ENCODE data around the gene PSMA2. TPM values are rescaled to one million over a fixed set of nuclear protein-coding genes. Genes with fewer than 3 reads are reported as not detected.
"Not testable (repeated sequence)": the region's sequence is repeated elsewhere in the genome, so short reads cannot be mapped to it uniquely, and the experiment has no call there.

Gene PSMA2
- total RNA-seq, 2 donors from 2014 or later, result 124 to 179 TPM

- Mint-ChIP-seq H3K27ac (no peak overlapping the region), H3K27me3 (no peaks in the 10 kb centered on the region), H3K36me3 (ENCODE audit: low read depth) (no peaks in the 10 kb centered on the region), H3K9me3 (peaks cover 11% of the 10 kb centered on the region), H3K4me1 (no peaks in the 10 kb centered on the region), H3K4me3 (no peak overlapping the region)
- no peak for ATAC-seq (replicated peaks)
Observed at GRCh38 chr7:42900842-42901241, 31.1 kb downstream of the PSMA2 start.

GRCh38 chr7:42893346-42894240 is 38.4 kb downstream of the PSMA2 start:
- no peak overlapping the region for H3K27ac Mint-ChIP-seq
- no peaks in the 10 kb centered on the region for H3K27me3 Mint-ChIP-seq
- H3K36me3 Mint-ChIP-seq (ENCODE audit: low read depth), result no peaks in the 10 kb centered on the region
- no peak for ATAC-seq (replicated peaks)
- H3K4me1 Mint-ChIP-seq, result no peaks in the 10 kb centered on the region
- H3K9me3 Mint-ChIP-seq, result peaks cover 21% of the 10 kb centered on the region
- H3K4me3 Mint-ChIP-seq, result no peak overlapping the region

- Mint-ChIP-seq H3K4me3 (peak overlapping the region; percentile 88), H3K9me3 (no peaks in the 10 kb centered on the region), H3K36me3 (ENCODE audit: low read depth) (no peaks in the 10 kb centered on the region), H3K4me1 (peaks cover 6% of the 10 kb centered on the region), H3K27me3 (peaks cover 3% of the 10 kb centered on the region), H3K27ac (peak overlapping the region; percentile 92)
- ATAC-seq (replicated peaks), result no peak
Observed at GRCh38 chr7:42886893-42887505, 45.0 kb downstream of the PSMA2 start.

- no peaks in the 10 kb centered on the region for H3K9me3 Mint-ChIP-seq
- no peaks in the 10 kb centered on the region for H3K36me3 Mint-ChIP-seq (ENCODE audit: low read depth)
- ATAC-seq (replicated peaks), result no peak
- no peak overlapping the region for H3K27ac Mint-ChIP-seq
- no peak overlapping the region for H3K4me3 Mint-ChIP-seq
- peaks cover 6% of the 10 kb centered on the region for H3K4me1 Mint-ChIP-seq
- H3K27me3 Mint-ChIP-seq, result peaks cover 3% of the 10 kb centered on the region
Observed at GRCh38 chr7:42886129-42886528, 45.8 kb downstream of the PSMA2 start.

GRCh38 chr7:42885183-42885582 is 46.8 kb downstream of the PSMA2 start:
- H3K9me3 Mint-ChIP-seq; H3K36me3 Mint-ChIP-seq (ENCODE audit: low read depth); H3K4me1 Mint-ChIP-seq; H3K27ac Mint-ChIP-seq; H3K27me3 Mint-ChIP-seq; ATAC-seq (replicated peaks); H3K4me3 Mint-ChIP-seq: not testable (repeated sequence)

- H3K27ac Mint-ChIP-seq, result no peak overlapping the region
- H3K9me3 Mint-ChIP-seq, result no peaks in the 10 kb centered on the region
- H3K4me3 Mint-ChIP-seq, result no peak overlapping the region
- no peaks in the 10 kb centered on the region for H3K36me3 Mint-ChIP-seq (ENCODE audit: low read depth)
- H3K4me1 Mint-ChIP-seq, result peaks cover 6% of the 10 kb centered on the region
- ATAC-seq (replicated peaks), result no peak
- peaks cover 9% of the 10 kb centered on the region for H3K27me3 Mint-ChIP-seq
Observed at GRCh38 chr7:42883950-42884349, 48.0 kb downstream of the PSMA2 start.

- Mint-ChIP-seq H3K4me1 (no peaks in the 10 kb centered on the region), H3K4me3 (no peak overlapping the region), H3K36me3 (ENCODE audit: low read depth) (no peaks in the 10 kb centered on the region), H3K27ac (no peak overlapping the region), H3K27me3 (peaks cover 6% of the 10 kb centered on the region), H3K9me3 (no peaks in the 10 kb centered on the region)
- no peak for ATAC-seq (replicated peaks)
Observed at GRCh38 chr7:42880392-42880791, 51.6 kb downstream of the PSMA2 start.

- Mint-ChIP-seq H3K27me3 (peaks cover 6% of the 10 kb centered on the region), H3K4me3 (no peak overlapping the region), H3K9me3 (no peaks in the 10 kb centered on the region), H3K36me3 (ENCODE audit: low read depth) (no peaks in the 10 kb centered on the region), H3K4me1 (no peaks in the 10 kb centered on the region), H3K27ac (no peak overlapping the region)
- no peak for ATAC-seq (replicated peaks)
Observed at GRCh38 chr7:42878303-42878702, 53.7 kb downstream of the PSMA2 start.

- H3K36me3 Mint-ChIP-seq (ENCODE audit: low read depth), result no peaks in the 10 kb centered on the region
- peaks cover 6% of the 10 kb centered on the region for H3K27me3 Mint-ChIP-seq
- H3K4me1 Mint-ChIP-seq, result no peaks in the 10 kb centered on the region
- H3K9me3 Mint-ChIP-seq, result no peaks in the 10 kb centered on the region
- H3K4me3 Mint-ChIP-seq, result no peak overlapping the region
- no peak for ATAC-seq (replicated peaks)
- no peak overlapping the region for H3K27ac Mint-ChIP-seq
Observed at GRCh38 chr7:42877862-42878261, 54.1 kb downstream of the PSMA2 start.

- Mint-ChIP-seq H3K4me1 (no peaks in the 10 kb centered on the region), H3K27ac (no peak overlapping the region), H3K4me3 (no peak overlapping the region), H3K27me3 (peaks cover 6% of the 10 kb centered on the region), H3K9me3 (no peaks in the 10 kb centered on the region), H3K36me3 (ENCODE audit: low read depth) (no peaks in the 10 kb centered on the region)
- ATAC-seq (replicated peaks), result peak; percentile 82
Observed at GRCh38 chr7:42876182-42877068, 55.5 kb downstream of the PSMA2 start.

GRCh38 chr7:42869131-42870020 is 62.6 kb downstream of the PSMA2 start:
- Mint-ChIP-seq H3K4me1 (peaks cover 18% of the 10 kb centered on the region), H3K36me3 (ENCODE audit: low read depth) (peaks cover 7% of the 10 kb centered on the region), H3K27me3 (peaks cover 17% of the 10 kb centered on the region), H3K27ac (peak overlapping the region; percentile 93), H3K4me3 (peak overlapping the region; percentile 34), H3K9me3 (peaks cover 4% of the 10 kb centered on the region)
- peak; percentile 95 for ATAC-seq (replicated peaks)

- peaks cover 7% of the 10 kb centered on the region for H3K9me3 Mint-ChIP-seq
- H3K4me3 Mint-ChIP-seq, result peak overlapping the region; percentile 34
- no peak for ATAC-seq (replicated peaks)
- H3K36me3 Mint-ChIP-seq (ENCODE audit: low read depth), result peaks cover 7% of the 10 kb centered on the region
- peaks cover 17% of the 10 kb centered on the region for H3K27me3 Mint-ChIP-seq
- H3K4me1 Mint-ChIP-seq, result peaks cover 18% of the 10 kb centered on the region
- peak overlapping the region; percentile 93 for H3K27ac Mint-ChIP-seq
Observed at GRCh38 chr7:42868480-42868879, 63.5 kb downstream of the PSMA2 start.

Data from activated T-helper 17 cell treated with anti-CD3 and anti-CD28 coated beads, Interleukin-2, amount 50 U/mL, for 72 hours (primary cell).